GM21786 (cell line): ENCODE measurements around the gene VIT.

Source experiments
- ATAC-seq: cut with Tn5 transposase; IDR thresholded peaks from one replicate; pipeline ENCODE4 v1.9.1; 2021; ENCODE audit not compliant: unreplicated experiment

The VIT gene

DNA sequence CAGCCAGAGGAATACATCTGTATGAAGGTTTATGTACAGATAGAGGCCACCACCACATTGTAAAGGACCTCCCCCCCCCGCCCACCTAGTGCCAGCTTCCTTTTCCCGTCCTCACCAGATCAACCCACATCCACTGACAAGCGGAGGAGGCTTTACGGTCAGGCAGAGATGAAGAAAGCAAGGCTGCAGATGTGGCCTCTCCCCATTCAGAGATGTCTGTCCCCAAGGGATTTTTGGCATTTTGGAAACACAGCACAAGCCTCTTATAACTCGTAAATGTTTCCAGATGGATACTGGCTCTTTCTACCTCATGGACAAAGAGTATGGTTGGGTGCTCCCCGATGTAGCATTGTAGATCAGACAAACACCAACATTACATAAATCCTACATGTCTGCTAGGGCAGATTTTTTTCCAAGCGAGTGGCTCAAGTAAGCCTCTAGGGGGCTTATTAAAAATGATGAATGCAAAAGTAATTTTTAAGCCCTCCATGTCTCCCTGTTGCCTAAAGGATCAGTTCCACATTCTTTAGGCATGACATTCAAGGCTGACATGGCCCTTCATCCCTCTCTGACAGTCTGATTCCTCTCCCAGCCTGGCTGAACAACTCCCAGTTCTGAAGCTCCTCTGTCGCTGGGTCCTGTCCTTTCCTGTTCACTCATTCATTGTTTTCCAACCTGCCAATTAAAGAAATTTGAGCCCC is 11.7 kb downstream of the VIT start:
- no peak for ATAC-seq

DNA sequence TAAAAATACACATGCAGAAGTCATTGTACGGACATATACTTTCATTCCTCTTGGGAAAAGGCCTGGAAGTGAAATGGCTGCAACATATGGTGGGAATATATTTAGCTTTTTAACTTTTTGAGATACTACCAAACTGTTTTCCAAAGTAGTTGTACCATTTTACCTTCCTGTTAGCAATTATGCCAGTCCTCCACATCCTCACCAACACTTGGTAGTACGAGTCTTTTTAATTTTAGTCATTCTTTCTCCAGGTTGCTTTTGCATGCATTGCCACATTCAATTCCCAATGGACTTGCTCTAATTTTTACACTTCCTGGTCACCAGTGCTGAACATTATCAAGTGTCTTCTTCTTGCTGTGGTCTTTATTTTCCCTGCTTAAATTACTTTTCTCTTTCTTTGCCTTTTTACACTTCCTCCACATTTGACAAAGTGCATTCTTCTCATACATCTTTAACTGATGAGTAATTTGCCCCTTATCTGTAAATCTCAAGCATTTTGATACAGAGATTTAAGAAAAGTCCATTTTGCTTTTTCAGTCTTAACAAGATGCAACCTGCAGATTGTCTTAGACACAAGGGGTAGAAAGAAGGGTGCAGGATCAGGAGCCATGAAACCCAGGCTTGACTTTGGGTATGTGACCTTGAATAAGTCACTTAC is 14.5 kb downstream of the VIT start:
- no peak for ATAC-seq

DNA sequence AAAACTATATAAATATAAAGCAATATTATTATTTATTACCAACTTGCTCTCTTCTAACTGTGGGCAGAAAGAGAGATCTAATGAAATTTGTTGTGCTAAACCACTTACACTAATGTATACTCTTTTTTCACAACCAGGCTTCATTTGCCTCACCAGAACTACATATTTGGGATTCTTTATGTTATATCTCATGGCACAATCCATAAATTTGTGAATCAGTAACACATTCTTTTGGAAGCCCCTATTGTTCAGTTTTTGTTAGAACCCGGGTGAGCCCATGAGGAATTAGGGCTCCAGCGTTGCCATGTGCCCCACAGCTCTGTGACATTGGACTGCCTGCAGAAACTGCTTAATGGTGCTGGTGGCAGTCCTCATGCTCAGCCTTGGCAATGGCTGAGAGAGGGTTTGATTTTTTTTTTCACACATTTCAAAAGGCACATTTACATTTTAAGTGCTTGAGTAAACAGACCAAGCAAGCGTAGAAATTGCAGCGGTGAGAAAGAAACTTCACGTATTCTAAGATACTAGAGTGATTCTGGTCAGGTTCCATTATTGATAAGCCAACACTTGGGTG is 15.3 kb downstream of the VIT start:
- ATAC-seq: no peak

DNA sequence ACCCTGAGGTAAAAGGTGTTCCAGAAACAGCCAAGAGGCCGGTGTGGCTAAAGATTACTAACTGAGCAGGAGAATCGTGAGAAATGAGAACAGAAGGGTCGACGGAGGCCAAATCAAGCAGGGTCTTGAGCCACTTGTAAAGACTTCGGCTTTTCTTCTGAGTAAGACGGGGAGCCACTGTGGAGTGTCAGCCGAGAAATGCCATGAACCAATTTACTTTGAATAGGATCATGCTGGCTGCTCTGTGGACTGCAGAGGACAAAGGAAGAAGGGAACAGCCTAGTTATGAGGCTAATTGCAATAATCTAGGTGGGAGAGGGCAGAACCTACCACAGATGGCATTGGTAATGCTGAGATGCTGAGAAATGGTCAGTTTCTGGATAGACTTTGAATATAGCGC is 16.8 kb downstream of the VIT start:
- no peak for ATAC-seq

DNA sequence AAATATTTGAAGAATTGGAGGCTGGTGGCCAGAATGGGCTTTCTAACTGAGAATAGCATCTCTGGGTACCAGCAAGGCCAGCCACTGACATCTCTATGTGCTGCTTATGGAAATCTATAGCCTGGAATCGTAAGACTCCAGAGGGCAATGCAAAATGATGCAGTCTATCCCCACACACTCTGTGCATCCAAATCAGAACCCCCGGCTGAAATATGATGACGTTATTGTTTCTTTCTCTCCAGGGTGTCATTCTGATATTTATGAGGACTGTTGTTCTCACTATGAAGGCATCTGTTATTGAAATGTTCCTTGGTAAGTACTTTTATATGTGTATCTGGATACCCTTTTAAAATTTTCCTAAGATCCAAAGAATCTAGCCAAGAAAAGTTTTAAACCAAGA is 19.6 kb downstream of the VIT start:
- ATAC-seq: no peak

DNA sequence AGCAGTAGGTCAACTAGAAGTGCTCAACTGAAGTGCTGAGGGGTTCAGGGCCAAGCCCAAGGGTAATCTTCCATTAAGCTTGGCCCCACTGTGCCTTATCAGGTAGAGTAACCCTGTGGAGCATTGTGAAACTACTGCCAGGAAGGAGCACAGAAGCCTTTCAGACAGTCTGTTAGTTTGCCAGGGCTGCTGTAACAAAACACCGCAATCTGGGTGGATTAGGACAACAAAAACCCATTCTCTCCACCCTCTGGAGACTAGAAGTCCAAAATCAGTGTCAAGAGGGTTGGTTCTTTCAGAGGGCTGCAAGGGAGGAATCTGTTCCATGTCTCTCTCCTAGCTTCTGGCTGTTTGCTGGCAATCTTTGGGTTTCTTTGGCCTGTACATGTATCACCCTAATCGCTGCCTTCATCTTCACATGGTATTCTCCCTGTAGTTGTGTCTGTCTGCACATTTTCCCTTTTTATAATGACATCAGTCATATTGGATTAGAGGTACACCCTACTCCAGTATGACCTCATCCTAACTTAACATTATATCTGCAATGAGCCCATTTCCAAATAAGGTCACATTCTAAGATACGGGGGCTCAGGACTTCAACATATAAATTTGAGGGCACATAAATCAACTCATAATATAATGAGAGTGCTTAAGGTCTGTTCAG is 21.2 kb downstream of the VIT start:
- no peak for ATAC-seq

DNA sequence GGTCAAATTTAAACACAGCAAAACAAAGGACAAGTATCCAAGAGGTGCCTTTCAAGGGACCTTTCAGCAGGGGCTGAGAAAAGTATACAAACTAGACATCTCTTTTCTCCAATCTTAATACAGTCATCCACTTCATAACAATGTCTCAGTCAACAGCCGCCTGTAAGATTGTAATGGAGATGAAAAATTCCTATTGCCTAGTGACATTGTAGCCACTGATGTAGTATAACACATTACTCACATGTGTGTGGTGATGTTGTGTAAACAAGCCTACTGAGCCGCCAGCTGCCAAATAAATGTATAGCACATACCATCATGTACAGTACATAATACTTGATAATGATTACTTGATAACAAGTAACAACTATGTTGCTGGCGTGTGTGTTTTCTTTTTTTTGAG is 31.0 kb downstream of the VIT start:
- ATAC-seq: no peak

DNA sequence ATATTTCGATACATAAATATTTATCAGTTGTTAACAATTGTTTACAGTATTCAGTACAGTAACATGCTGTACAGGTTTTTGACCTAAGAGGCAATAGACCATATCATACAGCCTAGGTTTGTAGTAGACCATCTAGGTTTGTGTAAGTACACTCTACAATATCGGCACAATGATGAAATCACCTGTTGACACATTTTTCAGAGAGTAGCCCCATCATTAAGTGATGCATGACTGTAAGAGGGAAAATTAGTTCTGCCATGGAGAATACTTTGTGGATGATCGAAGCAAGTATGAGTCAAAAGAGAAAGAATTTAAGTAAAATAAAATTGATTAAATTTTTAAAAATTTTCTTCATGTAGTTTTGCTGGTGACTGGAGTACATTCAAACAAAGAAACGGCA is 32.6 kb downstream of the VIT start:
- no peak for ATAC-seq

DNA sequence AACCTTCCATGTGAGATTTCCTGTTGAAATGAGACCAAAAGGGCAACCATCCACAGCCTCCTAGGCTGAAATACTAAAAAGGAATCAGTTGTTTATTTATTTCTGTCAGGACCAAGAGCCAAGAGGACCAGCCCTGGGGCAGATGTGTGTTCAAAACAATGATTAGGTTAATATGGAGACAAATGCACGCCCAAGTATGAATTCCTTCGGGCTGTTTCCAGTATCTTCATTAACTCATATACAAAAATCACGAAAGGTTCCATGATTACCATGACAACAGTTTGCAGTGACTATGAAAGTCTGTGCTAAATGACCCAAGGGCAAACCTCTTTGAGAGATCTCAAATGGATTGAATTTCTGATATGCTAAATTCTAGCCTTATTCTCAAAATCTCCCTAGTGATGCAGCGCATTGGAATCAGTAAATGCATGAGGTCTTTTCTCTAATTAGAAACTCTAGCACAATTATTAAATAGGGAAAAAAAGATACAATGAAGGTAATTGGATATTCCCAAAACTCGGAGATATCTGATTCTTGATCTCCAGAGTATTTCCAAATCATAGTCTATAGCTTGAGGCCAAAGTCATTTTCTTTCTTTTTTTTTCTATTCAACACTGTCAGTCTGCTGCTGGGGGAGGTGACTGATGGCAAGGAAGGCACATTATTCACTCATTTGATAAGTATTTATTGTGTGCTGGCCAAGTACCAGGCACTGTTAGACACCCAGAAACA is 35.6 kb downstream of the VIT start:
- no peak for ATAC-seq

DNA sequence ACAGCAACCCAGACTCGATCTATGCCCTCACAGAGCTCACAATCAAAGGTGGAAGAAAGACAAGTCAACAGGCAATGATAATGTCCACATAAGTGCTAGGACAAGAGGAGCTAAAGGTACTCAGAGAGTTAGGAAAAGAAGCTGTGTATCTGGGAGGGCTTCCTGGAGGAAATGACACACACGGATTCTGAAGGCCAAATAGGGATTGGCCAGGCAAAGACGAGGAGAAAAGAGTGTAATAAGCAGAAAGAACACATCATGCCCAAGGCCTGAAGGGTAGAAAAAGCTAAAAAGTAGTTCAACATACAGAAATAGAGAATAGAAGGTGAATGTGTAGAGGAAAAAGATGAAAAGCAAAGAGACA is 36.1 kb downstream of the VIT start:
- no peak for ATAC-seq

DNA sequence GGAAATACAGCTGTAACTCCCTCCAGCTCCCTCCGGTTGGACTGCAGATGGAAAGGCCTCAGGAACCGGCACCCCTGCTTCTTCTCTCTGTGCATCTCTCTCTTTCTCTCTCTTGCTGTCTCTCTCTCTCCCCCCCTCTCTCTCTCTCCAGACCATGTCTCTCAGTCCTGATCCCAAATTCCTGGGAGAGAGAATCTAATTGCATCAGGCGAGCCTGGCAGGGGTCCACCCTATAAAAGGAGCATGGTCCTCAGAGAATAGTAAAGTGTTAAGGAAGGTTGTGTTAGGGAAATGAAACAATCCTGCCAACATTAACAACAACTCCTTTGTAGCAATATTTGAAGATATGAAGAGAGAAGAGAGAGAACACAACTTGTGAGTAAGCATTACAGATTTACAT is 36.7 kb downstream of the VIT start:
- ATAC-seq: no peak

DNA sequence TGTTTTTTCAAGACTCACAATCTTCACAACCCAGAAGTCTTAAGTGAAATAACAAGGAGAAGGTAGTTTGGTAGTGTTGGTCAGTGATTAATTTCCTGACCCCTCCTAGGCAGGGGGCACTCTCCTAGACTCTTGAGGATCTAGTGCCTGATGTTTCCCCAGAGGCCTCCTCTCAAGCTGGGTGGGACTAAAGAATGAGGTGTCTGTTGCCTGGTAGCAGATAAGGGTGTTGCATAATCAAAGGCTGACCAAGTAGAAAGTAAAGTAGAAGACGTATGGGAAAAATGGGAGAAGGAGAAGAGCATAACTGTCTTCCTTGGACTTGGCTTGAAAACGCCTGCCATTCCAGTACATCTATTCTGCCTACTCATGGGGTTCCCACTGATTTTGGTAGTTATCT is 37.8 kb downstream of the VIT start:
- no peak for ATAC-seq

DNA sequence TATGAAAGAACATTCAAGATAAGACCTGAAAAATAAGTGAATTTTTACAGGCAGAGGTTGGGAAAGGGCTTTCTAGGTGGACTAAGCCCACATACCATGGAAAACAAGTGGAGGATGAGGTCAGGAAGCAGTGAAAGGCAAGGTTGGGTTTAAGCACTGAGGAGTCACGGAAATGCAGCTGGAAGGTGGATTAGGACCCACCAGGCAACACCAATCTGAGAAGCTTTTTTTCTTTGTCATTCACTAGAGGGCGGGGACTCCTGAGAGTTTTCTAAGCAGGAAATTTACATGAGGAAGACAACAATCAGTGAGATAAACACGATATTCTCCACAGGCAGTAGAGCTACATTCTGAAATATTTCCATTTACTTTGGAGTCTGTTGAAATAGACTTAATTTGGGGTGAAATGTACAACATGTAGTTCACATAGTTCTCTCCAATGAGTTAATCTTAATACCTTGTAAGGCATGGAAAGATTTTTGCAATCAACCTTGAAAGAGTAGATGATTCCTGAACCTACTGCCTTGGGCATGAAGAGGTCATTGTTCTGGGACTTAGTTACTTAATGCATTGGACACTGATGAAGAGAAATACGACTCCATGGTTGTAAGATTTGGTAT is 40.7 kb downstream of the VIT start:
- no peak for ATAC-seq

DNA sequence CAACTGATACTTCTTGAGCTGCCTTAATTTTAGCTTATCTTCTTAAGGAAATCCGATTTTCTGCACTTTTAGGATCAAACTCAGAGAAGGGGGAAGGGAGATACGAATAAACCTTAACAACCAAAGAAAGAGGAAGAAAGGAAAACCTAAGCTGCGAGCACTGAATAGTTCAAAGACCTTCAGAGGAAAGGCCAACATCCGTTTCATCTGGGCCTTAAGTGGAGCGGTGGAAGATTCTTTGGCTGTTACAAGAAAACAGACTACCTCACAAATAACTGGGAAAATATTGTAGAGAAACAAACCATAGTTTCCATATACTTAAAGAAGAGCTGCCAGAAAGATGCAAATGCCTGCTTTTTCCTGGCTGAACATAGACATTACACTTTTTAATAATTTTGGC is 43.6 kb downstream of the VIT start:
- ATAC-seq: no peak

DNA sequence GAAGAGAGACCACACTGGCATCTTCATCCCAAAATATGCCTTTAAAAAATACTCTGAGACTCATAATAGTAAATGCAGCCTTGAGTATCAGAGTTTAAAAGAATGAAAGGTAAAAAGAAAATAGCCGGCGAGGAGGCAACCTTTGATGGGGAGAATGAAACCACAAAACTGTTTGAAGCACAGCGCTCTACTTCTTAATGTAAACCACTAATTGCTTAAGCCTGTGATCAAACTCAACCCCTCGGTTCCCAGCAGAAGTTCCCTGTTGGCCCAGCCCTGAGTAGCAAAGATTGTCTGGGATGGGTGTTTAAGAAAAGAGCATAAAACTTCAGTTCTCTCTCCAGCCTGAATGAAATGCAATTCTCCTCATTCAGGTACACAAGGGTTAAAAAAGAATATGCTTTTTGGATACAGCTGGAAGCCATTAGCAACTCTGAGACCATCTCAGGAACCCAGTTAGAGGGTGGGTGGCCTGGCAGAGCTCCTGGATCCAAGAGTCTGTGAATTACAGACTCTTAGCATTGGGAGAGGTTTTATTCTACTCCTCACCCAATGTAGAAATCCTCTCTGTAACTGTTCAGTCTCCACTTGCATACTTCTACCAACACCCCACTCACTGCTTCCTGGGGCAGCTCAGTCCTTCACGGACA is 44.8 kb downstream of the VIT start:
- ATAC-seq: no peak

DNA sequence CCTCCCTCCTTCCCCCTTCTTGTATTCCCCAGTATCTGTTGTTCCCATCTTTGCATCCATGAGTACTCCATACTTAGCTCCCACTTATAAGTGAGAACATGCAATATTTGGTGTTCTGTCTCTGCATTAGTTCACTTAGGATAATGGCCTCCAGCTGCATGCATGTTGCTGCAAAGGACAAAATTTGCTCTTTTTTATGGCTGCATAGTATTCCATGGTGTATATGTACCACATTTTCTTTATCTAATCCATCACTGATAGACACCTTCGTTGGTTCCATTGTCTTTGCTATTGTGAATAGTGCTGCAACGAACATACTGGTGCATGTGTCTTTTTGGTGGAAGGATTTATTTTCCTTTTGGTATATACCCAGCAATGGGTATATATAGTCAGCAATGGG is 47.4 kb downstream of the VIT start:
- no peak for ATAC-seq

DNA sequence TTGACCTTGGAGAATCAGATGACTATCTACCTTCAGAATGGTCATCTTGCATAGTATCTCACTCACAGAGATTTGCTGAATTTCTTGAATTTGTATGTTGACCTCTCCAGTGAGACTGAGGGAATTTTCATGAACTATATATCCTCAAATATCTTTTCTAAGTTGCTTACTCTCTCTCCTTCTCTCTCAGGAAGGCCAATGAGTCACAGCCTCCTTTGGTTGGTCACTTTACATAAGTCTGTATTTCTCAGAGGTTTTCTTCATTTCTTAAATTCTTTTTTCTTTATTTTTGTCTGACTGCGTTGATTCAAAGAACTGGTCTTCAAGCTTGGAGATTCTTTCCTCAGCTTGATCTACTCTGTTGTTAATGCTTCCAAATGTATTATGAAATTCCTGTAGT is 51.7 kb downstream of the VIT start:
- ATAC-seq: no peak

DNA sequence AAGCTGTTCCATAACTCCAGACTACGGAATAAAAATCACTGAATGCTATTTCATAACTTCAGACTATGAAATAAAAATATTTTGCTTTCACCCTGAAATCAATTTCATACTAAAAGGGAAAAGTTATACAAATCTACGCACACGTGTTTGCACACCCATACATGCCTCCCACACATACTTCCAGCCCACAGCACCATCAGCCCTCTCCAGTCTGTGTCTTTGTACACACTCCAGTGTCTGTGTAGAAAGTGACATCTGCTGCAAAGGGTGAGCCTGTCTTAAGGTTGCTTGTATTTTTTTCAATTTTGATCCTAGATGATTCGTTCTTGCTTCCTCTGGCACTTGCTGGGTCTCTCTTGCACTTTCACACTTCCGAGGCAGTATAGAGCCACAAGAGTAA is 53.6 kb downstream of the VIT start:
- ATAC-seq: no peak

DNA sequence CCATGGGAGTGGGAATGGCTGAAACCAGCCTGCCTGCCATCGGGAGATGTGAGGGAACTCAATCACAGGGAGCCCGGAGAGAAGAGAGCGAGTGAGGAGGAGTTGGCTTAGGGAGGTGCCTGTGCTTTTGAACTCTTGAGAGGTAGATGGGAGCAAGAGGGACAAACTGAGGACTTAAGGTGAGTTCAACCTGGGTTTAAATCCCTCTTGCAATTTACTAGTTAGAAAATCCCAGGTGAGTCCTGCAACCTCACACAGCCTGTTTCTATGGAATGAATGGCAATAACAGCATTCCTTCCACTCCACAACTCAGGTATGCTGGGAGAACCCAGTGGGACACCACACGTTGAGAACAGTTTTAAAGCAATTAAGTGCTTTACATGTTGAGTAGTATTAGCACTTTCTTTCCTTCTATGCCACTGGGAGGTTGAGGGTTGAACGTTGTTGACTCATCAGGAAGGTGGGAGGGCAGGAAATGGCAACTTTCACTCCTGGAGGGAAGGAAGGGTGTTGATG is 57.3 kb downstream of the VIT start:
- ATAC-seq: no peak

DNA sequence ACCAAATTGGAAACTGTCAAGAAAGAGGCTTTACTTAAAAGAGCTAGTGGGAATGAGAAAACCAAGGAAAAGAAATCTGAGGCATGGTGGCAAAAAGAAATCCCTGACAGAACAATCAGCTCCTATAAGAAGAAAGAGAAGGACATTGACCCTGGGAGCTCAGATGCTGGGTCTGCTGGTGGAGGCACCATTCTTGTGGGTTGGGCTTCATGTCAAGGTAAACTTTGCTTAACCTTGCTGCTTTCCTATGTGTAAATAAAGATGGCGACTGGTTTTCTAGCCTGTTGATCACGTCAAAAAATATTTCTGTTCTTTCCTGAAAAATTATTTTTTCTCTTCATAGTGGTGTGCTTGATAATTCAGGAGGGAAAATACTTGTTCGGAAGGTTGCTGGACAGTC is 58.1 kb downstream of the VIT start:
- ATAC-seq: no peak
